LNCaP clone FGC (cell line): ENCODE results near the gene MAP4K1.

ENCODE experiments used
- DNase-seq: peaks from one replicate; pipeline ENCODE4 v3.0.0-alpha.2; 2011; ENCODE audit warnings: low read depth
- H3K4me3 ChIP-seq: 2 replicates; pipeline ENCODE4 v1.5.1; 2011; ENCODE audit warnings: mild to moderate bottlenecking, low read depth, low read length, control low read depth
- CTCF ChIP-seq: IDR thresholded peaks from 2 replicates; pipeline ENCODE4 v1.5.1; 2012; ENCODE audit warnings: mild to moderate bottlenecking; ENCODE audit not compliant: control insufficient read depth, insufficient read depth; ENCODE audit errors: extremely low read depth

MAP4K1 gene

GRCh38 chr19:38663957-38664502 lies 46.3 kb upstream of the MAP4K1 start:
- TF ChIP-seq CTCF = no peak

GRCh38 chr19:38663156-38663651 lies 45.5 kb upstream of the MAP4K1 start:
- no peak overlapping the region for H3K4me3 ChIP-seq
- DNase-seq = no peak
- TF ChIP-seq CTCF = no peak

More at GRCh38 chr19:38663957-38664502, 46.3 kb upstream of the MAP4K1 start:
- DNase-seq = no peak
- no peak overlapping the region for H3K4me3 ChIP-seq

- no peak overlapping the region; the same call in 1 of the 2 replicates for H3K4me3 ChIP-seq
- no peak for TF ChIP-seq CTCF
These were observed 44.9 kb upstream of the MAP4K1 start for GRCh38 chr19:38662537-38663155.

GRCh38 chr19:38661996-38662395 lies 44.2 kb upstream of the MAP4K1 start:
- TF ChIP-seq CTCF = no peak
- H3K4me3 ChIP-seq = peak overlapping the region; percentile 8; the same call in 1 of the 2 replicates
- peak; percentile 95 for DNase-seq

More at GRCh38 chr19:38662537-38663155, 44.9 kb upstream of the MAP4K1 start:
- no peak for DNase-seq

- TF ChIP-seq CTCF = no peak
- H3K4me3 ChIP-seq = no peak overlapping the region
- no peak for DNase-seq
These were observed 43.4 kb upstream of the MAP4K1 start for GRCh38 chr19:38661136-38661535.

- no peak for DNase-seq
- TF ChIP-seq CTCF = no peak
- H3K4me3 ChIP-seq = no peak overlapping the region
These were observed 43.0 kb upstream of the MAP4K1 start for GRCh38 chr19:38660724-38661123.
